ENCODE data around the gene NPM3. TPM values are rescaled to one million over a fixed set of nuclear protein-coding genes. Genes with fewer than 3 reads are reported as not detected.

Gene NPM3
- total and polyA plus RNA-seq, 2 of the 4 experiments (the other 2 are of a cell fraction) = 84.1 to 112 TPM

DNA sequence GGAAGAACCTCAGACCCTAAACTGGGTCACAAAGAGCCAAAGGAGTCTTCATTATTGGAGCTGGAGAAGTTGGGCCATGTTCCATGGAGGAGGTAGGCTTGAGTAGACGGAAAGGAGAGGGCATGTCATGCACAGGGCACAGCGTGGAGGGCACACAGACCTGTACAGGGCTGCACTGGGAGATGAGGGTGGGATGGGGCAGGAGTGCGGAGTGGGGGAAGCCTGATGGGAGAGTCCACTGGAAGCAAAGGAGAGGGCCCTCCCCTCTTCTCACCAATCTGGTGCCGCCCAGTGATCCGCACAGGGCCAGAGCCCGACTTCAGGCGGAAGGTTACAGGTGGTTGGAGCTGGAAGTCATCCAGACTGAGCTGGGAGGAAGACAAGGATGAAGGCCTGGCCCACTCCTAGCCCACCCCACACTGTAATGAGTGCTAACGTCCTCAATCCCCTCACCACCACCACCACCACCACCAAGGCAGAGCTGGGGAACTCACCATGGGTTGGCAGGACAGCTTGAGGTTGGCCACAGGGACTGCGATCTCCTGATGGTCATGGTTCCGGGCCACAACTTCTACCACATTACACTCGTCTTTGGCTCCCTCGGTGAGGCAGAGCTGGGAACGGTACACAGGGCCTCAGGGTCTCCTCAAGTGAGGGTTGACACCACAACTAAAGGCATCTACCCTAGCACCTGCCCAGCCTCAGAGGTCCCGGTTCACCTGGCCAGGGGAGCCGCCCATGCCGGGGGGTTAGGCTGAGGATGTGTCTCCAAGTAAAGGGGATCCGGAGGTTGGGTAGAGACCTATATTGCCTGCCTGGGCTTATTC is 1.0 kb downstream of the NPM3 start:
- WGBS, 2 experiments (ENCODE audit: extremely low coverage in 2 of 2, insufficient read length in 1 of 2) = 81% methylated on average over 3 of the region's 17 CpGs; no CpG with 5 or more reads in 1 of the 2 experiments
- Histone ChIP-seq H3K9ac (ENCODE audit: low read depth, low read length) (peak overlapping the region; percentile 67), H3K9me3 (ENCODE audit: control insufficient read depth, insufficient read depth, low read length) (no peaks in the 10 kb centered on the region), H2BK15ac (ENCODE audit: low read depth, low read length) (no peak overlapping the region), H3K23ac (ENCODE audit: low read depth, low read length) (peak overlapping the region; percentile 59; the same call in 1 of the 2 replicates), H4K91ac (ENCODE audit: insufficient read depth, low read depth, low read length) (0 out of 2 replicates have a peak overlapping the region, but pooled peaks have one; percentile 23), H3K4ac (ENCODE audit: low read depth, low read length) (peak overlapping the region; percentile 84; the same call in 1 of the 2 replicates), H2AK9ac (replicated peaks; ENCODE audit: low read depth, low read length, poor library complexity) (peak overlapping the region; percentile 97), H2AFZ (replicated peaks; ENCODE audit: low read length, poor library complexity) (peak overlapping the region; percentile 92), H4K20me1 (ENCODE audit: insufficient read depth, low read length) (peaks cover 39% of the 10 kb centered on the region), H2BK120ac (ENCODE audit: low read depth, low read length) (no peak overlapping the region), H3K56ac (ENCODE audit: extremely low read depth, insufficient read depth, low read length) (no peak overlapping the region), H4K8ac (ENCODE audit: low read depth in 2 of 2, low read length in 2 of 2) (peak overlapping the region in 1 of 2 experiments; percentile 80; a peak in 1 of 4 replicates), H3K14ac (replicated peaks; ENCODE audit: low read depth, low read length) (peak overlapping the region; percentile 46), H3K4me3 (ENCODE audit: insufficient read depth, low read depth, low read length) (peak overlapping the region; percentile 63), H3K4me1 (ENCODE audit: control insufficient read depth, insufficient read depth, low read length) (peaks cover 11% of the 10 kb centered on the region), H2AK5ac (ENCODE audit: low read depth, low read length) (peak overlapping the region; percentile 93), H3K4me2 (ENCODE audit: low read depth, low read length) (peak overlapping the region; percentile 91), H3K79me1 (ENCODE audit: low read depth in 1 of 2, low read length in 2 of 2) (peaks cover 27 to 51% of the 10 kb centered on the region in 2 experiments), H3K27ac (ENCODE audit: insufficient read depth, low read length) (no peak overlapping the region; the same call in 1 of the 2 replicates), H4K5ac (ENCODE audit: low read depth, low read length) (no peak overlapping the region), H3K36me3 (ENCODE audit: control insufficient read depth, insufficient read depth, low read length) (peaks cover 14% of the 10 kb centered on the region), H3K9me1 (ENCODE audit: insufficient read depth, low read length) (no peaks in the 10 kb centered on the region), H3K18ac (ENCODE audit: low read depth, low read length) (no peak overlapping the region), H2BK20ac (ENCODE audit: low read depth, low read length) (no peak overlapping the region), H2BK5ac (ENCODE audit: low read depth, low read length, poor library complexity, severe bottlenecking) (no peak overlapping the region), H3K27me3 (ENCODE audit: control insufficient read depth, insufficient read depth, low read length) (peaks cover 10% of the 10 kb centered on the region)
- in situ Hi-C loops (cut with MboI; ENCODE audit: low sequenced_read_pairs) (loop anchor here (5.0 kb wide), 2 partner anchors 175 to 570 kb away; no protein-coding TSS in a partner anchor), intact Hi-C loops (cut with micrococcal nuclease) (loop anchor here (1.0 to 10.0 kb wide), 4 partner anchors 180 to 621 kb away; no protein-coding TSS in a partner anchor), dilution Hi-C loops (cut with HindIII; ENCODE audit: low sequenced_read_pairs, unreplicated experiment) (no loop called here)
- TF ChIP-seq MXI1 (IDR thresholded peaks at IDR 0.05; ENCODE audit: borderline replicate concordance, low read depth, low read length) (no peak), CHD1 (IDR thresholded peaks at IDR 0.05; ENCODE audit: low read depth, low read length) (no peak), NFE2L2 (IDR thresholded peaks at IDR 0.05; ENCODE audit: low read depth, low read length) (no peak)
- TF ChIP-seq, protein P1, sequence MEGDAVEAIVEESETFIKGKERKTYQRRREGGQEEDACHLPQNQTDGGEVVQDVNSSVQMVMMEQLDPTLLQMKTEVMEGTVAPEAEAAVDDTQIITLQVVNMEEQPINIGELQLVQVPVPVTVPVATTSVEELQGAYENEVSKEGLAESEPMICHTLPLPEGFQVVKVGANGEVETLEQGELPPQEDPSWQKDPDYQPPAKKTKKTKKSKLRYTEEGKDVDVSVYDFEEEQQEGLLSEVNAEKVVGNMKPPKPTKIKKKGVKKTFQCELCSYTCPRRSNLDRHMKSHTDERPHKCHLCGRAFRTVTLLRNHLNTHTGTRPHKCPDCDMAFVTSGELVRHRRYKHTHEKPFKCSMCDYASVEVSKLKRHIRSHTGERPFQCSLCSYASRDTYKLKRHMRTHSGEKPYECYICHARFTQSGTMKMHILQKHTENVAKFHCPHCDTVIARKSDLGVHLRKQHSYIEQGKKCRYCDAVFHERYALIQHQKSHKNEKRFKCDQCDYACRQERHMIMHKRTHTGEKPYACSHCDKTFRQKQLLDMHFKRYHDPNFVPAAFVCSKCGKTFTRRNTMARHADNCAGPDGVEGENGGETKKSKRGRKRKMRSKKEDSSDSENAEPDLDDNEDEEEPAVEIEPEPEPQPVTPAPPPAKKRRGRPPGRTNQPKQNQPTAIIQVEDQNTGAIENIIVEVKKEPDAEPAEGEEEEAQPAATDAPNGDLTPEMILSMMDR (conservative IDR thresholded peaks at IDR 0.05; ENCODE audit: low read depth, low read length) = no peak
- DNase-seq (no peak), ATAC-seq (ENCODE audit: low read depth) (no peak)
- BruUV-seq (replicated peaks) = no TSS peak
- CTCF ChIA-PET = interaction anchor here (0.8 kb wide), 1 partner anchor 11 kb away, joined by 3 read pairs; no protein-coding TSS in a partner anchor
- POLR2A ChIA-PET (ENCODE audit: unreplicated experiment) = no interaction called here
